Peyer's patch (tissue), 4 donors: ENCODE results near the gene CEMIP. TPM values are rescaled to one million over a fixed set of nuclear protein-coding genes. Genes with fewer than 3 reads are reported as not detected.

ENCODE experiments used
- DNase-seq, 3 donors: peaks; one replicate each; pipeline ENCODE4 v3.0.0-alpha.2; 2017 to 2019
- H3K27ac ChIP-seq, 4 donors: fragments of 200-600 bp; sonication (generic); one replicate each; pipeline ENCODE4 v1.5.1; 2016 to 2019
- H3K27me3 ChIP-seq, 2 donors: fragments of 200-600 bp; sonication (generic); one replicate each; pipeline ENCODE4 v1.5.1; 2019
- H3K36me3 ChIP-seq, 3 donors: fragments of 200-600 bp; sonication (generic); one replicate each; pipeline ENCODE4 v1.5.1; 2016 to 2019
- H3K4me1 ChIP-seq, 4 donors: fragments of 200-600 bp; sonication (generic); one replicate each; pipeline ENCODE4 v1.5.1; 2016 to 2019
- H3K4me3 ChIP-seq, 4 donors: fragments of 200-600 bp; sonication (generic); 1 replicate in 3 of 4; 2 replicates in 1 of 4; pipeline ENCODE4 v1.5.1; 2016 to 2019; ENCODE audit warnings: mild to moderate bottlenecking in 1 of 4
- H3K9me3 ChIP-seq, 4 donors: fragments of 200-600 bp; sonication (generic); one replicate each; pipeline ENCODE4 v1.5.1; 2016 to 2019; ENCODE audit warnings: mild to moderate bottlenecking in 1 of 4
- CTCF ChIP-seq, 6 experiments: fragments of 450-650 bp in 4 of 6; fragments of 200-600 bp in 2 of 6; sonication (generic) in 1 of 6; IDR thresholded peaks; one replicate each; pipeline ENCODE4 v1.5.1; 2017 to 2019; ENCODE audit warnings: antibody characterized with exemption in 6 of 6, mild to moderate bottlenecking in 3 of 6, moderate library complexity in 1 of 6
- POLR2A ChIP-seq, 2 donors: fragments of 450-650 bp; IDR thresholded peaks; one replicate each; pipeline ENCODE4 v1.5.1; 2017; ENCODE audit warnings: antibody characterized with exemption in 2 of 2, mild to moderate bottlenecking in 2 of 2, moderate library complexity in 2 of 2
- total RNA-seq, 4 donors: library from RNA; depleted of rRNA; stranded (reverse); fragments of >200 nt; gene quantifications; one replicate each; pipeline ENCODE4 v1.1.0, GENCODE V29; 2016

CEMIP gene
- total RNA-seq, 4 donors from 2014 or later = 0.27 to 0.83 (median 0.57) TPM; not detected in 1

GRCh38 chr15:80890341-80891005 lies 111.3 kb downstream of the CEMIP start:
- Histone ChIP-seq H3K27ac (no peak overlapping the region), H3K27me3 (no peaks in the 10 kb centered on the region), H3K9me3 (no peaks in the 10 kb centered on the region), H3K4me1 (no peaks in the 10 kb centered on the region), H3K4me3 (no peak overlapping the region), H3K36me3 (no peaks in the 10 kb centered on the region)
- TF ChIP-seq POLR2A (IDR thresholded peaks at IDR 0.05) (no peak), CTCF (IDR thresholded peaks at IDR 0.05) (no peak)
- no peak for DNase-seq

GRCh38 chr15:80891006-80891405 lies 111.8 kb downstream of the CEMIP start:
- Histone ChIP-seq H3K9me3 (no peaks in the 10 kb centered on the region), H3K4me3 (no peak overlapping the region), H3K36me3 (no peaks in the 10 kb centered on the region), H3K4me1 (no peaks in the 10 kb centered on the region), H3K27me3 (no peaks in the 10 kb centered on the region), H3K27ac (no peak overlapping the region)
- TF ChIP-seq CTCF (IDR thresholded peaks at IDR 0.05) = no peak
- DNase-seq = no peak

GRCh38 chr15:80892414-80892813 lies 113.2 kb downstream of the CEMIP start:
- Histone ChIP-seq H3K27me3 (no peaks in the 10 kb centered on the region), H3K4me1 (no peaks in the 10 kb centered on the region), H3K27ac (no peak overlapping the region), H3K9me3 (no peaks in the 10 kb centered on the region), H3K4me3 (no peak overlapping the region), H3K36me3 (no peaks in the 10 kb centered on the region)
- DNase-seq = no peak
- no peak for TF ChIP-seq CTCF (IDR thresholded peaks at IDR 0.05)
- no peak for TF ChIP-seq POLR2A (IDR thresholded peaks at IDR 0.05)

- H3K27me3 ChIP-seq = no peaks in the 10 kb centered on the region
- DNase-seq = no peak
- no peaks in the 10 kb centered on the region for H3K9me3 ChIP-seq
- no peak for TF ChIP-seq CTCF (IDR thresholded peaks at IDR 0.05)
- TF ChIP-seq POLR2A (IDR thresholded peaks at IDR 0.05) = no peak
- H3K4me3 ChIP-seq = no peak overlapping the region
- no peaks in the 10 kb centered on the region for H3K4me1 ChIP-seq
- H3K36me3 ChIP-seq = no peaks in the 10 kb centered on the region
- H3K27ac ChIP-seq = no peak overlapping the region
These were observed 114.6 kb downstream of the CEMIP start for GRCh38 chr15:80893777-80894176.

- no peaks in the 10 kb centered on the region for H3K36me3 ChIP-seq
- no peak overlapping the region for H3K4me3 ChIP-seq
- DNase-seq = no peak
- no peaks in the 10 kb centered on the region for H3K27me3 ChIP-seq
- no peaks in the 10 kb centered on the region for H3K4me1 ChIP-seq
- no peak overlapping the region for H3K27ac ChIP-seq
- TF ChIP-seq POLR2A (IDR thresholded peaks at IDR 0.05) = no peak
- no peak for TF ChIP-seq CTCF (IDR thresholded peaks at IDR 0.05)
- no peaks in the 10 kb centered on the region for H3K9me3 ChIP-seq
These were observed 115.9 kb downstream of the CEMIP start for GRCh38 chr15:80895091-80895490.

GRCh38 chr15:80895965-80896364 lies 116.8 kb downstream of the CEMIP start:
- no peak overlapping the region for H3K27ac ChIP-seq
- DNase-seq = no peak
- no peaks in the 10 kb centered on the region for H3K9me3 ChIP-seq
- no peaks in the 10 kb centered on the region for H3K27me3 ChIP-seq
- no peaks in the 10 kb centered on the region for H3K4me1 ChIP-seq
- no peak overlapping the region for H3K4me3 ChIP-seq
- no peak for TF ChIP-seq CTCF (IDR thresholded peaks at IDR 0.05)
- no peak for TF ChIP-seq POLR2A (IDR thresholded peaks at IDR 0.05)
- no peaks in the 10 kb centered on the region for H3K36me3 ChIP-seq
